ENCODE results near the gene LEMD1.

DNA sequence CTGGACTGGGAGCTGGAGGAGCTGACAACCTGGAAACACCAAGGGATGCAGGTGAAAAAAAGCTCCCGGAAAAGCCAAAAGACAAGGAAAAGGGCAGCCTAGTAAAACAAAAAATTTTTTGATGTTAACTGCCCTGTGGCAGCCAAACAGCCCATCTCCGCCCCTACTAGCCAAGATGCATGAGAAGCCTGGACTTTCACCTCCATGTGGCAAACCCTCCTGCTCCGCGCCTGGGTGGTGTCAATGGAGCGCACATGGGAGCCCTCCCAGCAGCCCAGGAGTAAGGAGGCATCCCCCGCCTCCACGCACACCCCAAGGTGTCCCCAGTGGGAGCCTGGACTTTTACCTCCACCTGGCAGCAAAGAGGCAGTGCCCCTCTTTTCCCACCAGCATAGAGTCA lies 30.5 kb downstream of the LEMD1 start:
- TF ChIP-seq, protein P1, sequence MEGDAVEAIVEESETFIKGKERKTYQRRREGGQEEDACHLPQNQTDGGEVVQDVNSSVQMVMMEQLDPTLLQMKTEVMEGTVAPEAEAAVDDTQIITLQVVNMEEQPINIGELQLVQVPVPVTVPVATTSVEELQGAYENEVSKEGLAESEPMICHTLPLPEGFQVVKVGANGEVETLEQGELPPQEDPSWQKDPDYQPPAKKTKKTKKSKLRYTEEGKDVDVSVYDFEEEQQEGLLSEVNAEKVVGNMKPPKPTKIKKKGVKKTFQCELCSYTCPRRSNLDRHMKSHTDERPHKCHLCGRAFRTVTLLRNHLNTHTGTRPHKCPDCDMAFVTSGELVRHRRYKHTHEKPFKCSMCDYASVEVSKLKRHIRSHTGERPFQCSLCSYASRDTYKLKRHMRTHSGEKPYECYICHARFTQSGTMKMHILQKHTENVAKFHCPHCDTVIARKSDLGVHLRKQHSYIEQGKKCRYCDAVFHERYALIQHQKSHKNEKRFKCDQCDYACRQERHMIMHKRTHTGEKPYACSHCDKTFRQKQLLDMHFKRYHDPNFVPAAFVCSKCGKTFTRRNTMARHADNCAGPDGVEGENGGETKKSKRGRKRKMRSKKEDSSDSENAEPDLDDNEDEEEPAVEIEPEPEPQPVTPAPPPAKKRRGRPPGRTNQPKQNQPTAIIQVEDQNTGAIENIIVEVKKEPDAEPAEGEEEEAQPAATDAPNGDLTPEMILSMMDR (IDR thresholded peaks at IDR 0.05) = no peak
- no peak for TF ChIP-seq POLR2A (IDR thresholded peaks at IDR 0.05)
